VCaP (cell line): ENCODE data around the gene TAGLN3.

ENCODE experiments used
- H3K27ac ChIP-seq: fragments of 450-650 bp; 2 replicates; pipeline ENCODE4 v1.5.1; 2017
- CTCF ChIP-seq: fragments of 450-650 bp; conservative IDR thresholded peaks from 2 replicates; pipeline ENCODE4 v1.5.1; 2017; ENCODE audit warnings: mild to moderate bottlenecking, moderate library complexity

Gene TAGLN3

GRCh38 chr3:112056451-112056929 is 57.8 kb downstream of the TAGLN3 start:
- no peak overlapping the region for H3K27ac ChIP-seq
- TF ChIP-seq CTCF, result no peak

- H3K27ac ChIP-seq, result no peak overlapping the region
Observed at GRCh38 chr3:112059497-112059896, 60.8 kb downstream of the TAGLN3 start.

GRCh38 chr3:112061152-112061551 is 62.4 kb downstream of the TAGLN3 start:
- no peak for TF ChIP-seq CTCF
- no peak overlapping the region for H3K27ac ChIP-seq

More at GRCh38 chr3:112059497-112059896, 60.8 kb downstream of the TAGLN3 start:
- TF ChIP-seq CTCF, result no peak
